Stimulated activated naive CD8-positive, alpha-beta T cell treated with anti-CD3 and anti-CD28 coated beads, Interleukin-15, Interleukin-2, amounts not matched to agents 100 ng/mL and 50 ng/mL, for 24 hours (primary cell): ENCODE results near the gene OLIG2.

Experiments used
- H3K27ac Mint-ChIP-seq: one replicate; pipeline ENCODE4 v1.8.0; 2021; ENCODE audit warnings: mild to moderate bottlenecking, mixed read lengths
- H3K27me3 Mint-ChIP-seq: one replicate; pipeline ENCODE4 v1.8.0; 2021; ENCODE audit warnings: mixed read lengths
- H3K36me3 Mint-ChIP-seq: one replicate; pipeline ENCODE4 v1.8.0; 2021; ENCODE audit warnings: low read depth, mixed read lengths
- H3K4me1 Mint-ChIP-seq: one replicate; pipeline ENCODE4 v1.8.0; 2021; ENCODE audit warnings: low read depth, mixed read lengths
- H3K4me3 Mint-ChIP-seq: one replicate; pipeline ENCODE4 v1.8.0; 2021; ENCODE audit warnings: mild to moderate bottlenecking, mixed read lengths
- H3K9me3 Mint-ChIP-seq: one replicate; pipeline ENCODE4 v1.8.0; 2021; ENCODE audit warnings: mixed read lengths

Gene OLIG2

DNA sequence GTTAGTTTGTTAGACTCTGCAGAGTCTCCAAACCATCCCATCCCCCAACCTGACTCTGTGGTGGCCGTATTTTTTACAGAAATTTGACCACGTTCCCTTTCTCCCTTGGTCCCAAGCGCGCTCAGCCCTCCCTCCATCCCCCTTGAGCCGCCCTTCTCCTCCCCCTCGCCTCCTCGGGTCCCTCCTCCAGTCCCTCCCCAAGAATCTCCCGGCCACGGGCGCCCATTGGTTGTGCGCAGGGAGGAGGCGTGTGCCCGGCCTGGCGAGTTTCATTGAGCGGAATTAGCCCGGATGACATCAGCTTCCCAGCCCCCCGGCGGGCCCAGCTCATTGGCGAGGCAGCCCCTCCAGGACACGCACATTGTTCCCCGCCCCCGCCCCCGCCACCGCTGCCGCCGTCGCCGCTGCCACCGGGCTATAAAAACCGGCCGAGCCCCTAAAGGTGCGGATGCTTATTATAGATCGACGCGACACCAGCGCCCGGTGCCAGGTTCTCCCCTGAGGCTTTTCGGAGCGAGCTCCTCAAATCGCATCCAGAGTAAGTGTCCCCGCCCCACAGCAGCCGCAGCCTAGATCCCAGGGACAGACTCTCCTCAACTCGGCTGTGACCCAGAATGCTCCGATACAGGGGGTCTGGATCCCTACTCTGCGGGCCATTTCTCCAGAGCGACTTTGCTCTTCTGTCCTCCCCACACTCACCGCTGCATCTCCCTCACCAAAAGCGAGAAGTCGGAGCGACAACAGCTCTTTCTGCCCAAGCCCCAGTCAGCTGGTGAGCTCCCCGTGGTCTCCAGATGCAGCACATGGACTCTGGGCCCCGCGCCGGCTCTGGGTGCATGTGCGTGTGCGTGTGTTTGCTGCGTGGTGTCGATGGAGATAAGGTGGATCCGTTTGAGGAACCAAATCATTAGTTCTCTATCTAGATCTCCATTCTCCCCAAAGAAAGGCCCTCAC is at the start of gene OLIG2:
TSS of gene OLIG2 (plus strand) at position 447 of the 954 bp plus-strand sequence. CDS start 928 bp downstream, outside the sequence.
- peak within 1 kb of the TSS; percentile 39 for H3K4me3 Mint-ChIP-seq
- peaks cover 52% of the 10 kb centered on the region for H3K4me1 Mint-ChIP-seq
- peaks cover 82% of the 10 kb centered on the region for H3K27me3 Mint-ChIP-seq
- no peaks in the 10 kb centered on the region for H3K9me3 Mint-ChIP-seq
- H3K27ac Mint-ChIP-seq: no peak within 1 kb of the TSS
- no peaks in the 10 kb centered on the region for H3K36me3 Mint-ChIP-seq

DNA sequence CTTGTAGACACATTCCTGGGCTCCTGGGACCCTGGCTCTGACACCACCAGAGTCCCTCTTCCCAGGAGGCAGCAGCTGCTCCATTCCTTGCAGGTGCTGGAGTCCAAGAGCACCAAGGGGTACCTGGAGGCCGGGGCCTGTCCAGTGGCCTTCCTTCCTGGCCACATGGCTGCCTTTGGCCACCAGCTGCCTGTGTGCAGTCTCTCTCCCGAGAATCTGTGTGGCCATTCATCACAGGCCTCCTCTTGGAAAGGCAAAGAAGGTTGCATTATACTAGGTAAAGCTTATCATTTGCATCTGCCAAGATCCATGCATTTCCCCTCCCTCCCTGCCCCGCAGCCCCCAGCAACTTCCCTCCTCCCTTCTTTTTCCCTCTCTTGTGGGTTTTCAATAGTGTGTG is 48.9 kb upstream of the OLIG2 start:
- no peaks in the 10 kb centered on the region for H3K4me1 Mint-ChIP-seq
- no peaks in the 10 kb centered on the region for H3K36me3 Mint-ChIP-seq
- peaks cover 18% of the 10 kb centered on the region for H3K27me3 Mint-ChIP-seq
- H3K4me3 Mint-ChIP-seq: no peak overlapping the region
- H3K9me3 Mint-ChIP-seq: no peaks in the 10 kb centered on the region
- no peak overlapping the region for H3K27ac Mint-ChIP-seq

- Mint-ChIP-seq H3K9me3 (no peaks in the 10 kb centered on the region), H3K36me3 (no peaks in the 10 kb centered on the region), H3K4me1 (no peaks in the 10 kb centered on the region), H3K27me3 (peaks cover 18% of the 10 kb centered on the region), H3K27ac (no peak overlapping the region), H3K4me3 (no peak overlapping the region)
Observed at GRCh38 chr21:32977216-32977615, 48.5 kb upstream of the OLIG2 start.

DNA sequence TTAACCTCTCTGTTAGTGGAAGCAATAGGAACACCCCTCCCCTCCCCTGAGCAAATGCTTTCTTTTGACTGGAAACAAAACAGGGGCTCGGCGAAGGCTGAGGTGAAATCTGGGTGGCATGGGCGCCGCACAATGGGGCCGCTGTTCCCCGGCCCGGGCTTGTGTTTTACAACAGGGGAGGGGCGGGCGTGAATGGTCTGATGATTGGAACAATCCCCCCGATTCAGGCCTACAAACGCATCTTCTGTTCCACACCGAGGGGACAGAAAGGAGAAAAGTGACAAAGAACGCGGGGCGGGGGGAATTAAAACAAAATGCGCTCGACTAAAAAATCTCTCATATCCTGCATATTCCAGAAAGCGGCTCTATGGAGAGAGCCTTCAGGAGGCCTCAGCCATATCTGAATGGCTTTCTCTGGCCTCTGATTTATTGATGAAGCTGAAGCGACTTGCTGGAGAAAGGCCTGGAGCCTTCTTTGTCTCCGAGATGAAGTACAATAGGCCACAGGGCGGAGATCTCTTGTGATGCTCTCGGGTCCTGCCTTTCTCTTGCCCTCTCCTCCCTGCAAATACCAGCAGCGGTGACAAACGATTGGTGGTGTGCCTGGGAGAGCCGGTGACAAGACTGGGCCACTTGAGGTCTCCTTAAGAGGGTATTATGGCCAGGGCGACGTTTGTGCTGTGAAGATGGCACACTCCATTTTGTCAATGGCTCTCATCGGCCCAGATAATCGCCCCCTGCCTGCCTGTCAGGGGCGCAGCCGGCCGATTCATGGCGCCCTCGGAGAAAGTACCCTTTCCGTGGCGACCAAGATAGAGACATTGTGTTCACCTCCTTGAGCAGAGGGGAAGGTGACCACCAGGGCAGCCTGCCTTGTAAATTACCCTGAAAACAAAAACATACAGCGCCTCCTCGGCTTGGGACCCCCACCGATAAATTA is 47.1 kb upstream of the OLIG2 start:
- no peaks in the 10 kb centered on the region for H3K36me3 Mint-ChIP-seq
- H3K27ac Mint-ChIP-seq: no peak overlapping the region
- H3K4me3 Mint-ChIP-seq: no peak overlapping the region
- no peaks in the 10 kb centered on the region for H3K4me1 Mint-ChIP-seq
- H3K27me3 Mint-ChIP-seq: peaks cover 13% of the 10 kb centered on the region
- H3K9me3 Mint-ChIP-seq: no peaks in the 10 kb centered on the region

DNA sequence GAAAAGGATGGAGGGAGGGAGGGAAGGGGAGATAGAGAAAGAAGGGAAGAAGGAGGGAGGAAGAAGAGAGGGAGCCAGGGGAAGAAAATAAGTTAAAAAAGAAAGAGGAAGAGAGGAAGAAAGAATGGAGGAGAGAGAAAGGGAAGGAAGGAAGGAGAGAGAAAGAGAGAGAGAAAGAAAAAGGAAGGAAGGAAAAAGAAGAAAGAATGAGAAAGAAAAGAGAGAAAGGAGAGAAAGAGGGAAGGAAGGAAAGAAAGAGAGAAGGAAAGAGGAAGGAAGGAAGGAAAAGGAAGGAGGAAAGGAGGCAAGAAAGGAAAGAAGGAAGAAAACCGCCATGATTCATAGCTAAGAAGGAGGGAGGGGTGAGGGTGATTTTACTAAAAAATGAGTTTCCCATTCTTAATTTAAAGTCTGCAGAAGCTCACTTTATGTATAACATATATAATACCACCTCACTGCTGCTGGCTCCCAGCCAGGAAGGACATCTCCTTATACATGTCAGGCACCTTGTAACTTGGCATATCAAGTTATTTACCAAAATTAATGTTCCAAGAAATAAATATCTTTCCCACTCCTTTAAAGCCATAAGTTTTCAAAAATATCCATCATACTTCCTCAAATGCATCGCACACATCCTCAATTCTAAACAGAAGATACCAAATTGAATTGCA is 46.0 kb upstream of the OLIG2 start:
- no peak overlapping the region for H3K27ac Mint-ChIP-seq
- H3K9me3 Mint-ChIP-seq: no peaks in the 10 kb centered on the region
- H3K4me1 Mint-ChIP-seq: no peaks in the 10 kb centered on the region
- no peaks in the 10 kb centered on the region for H3K36me3 Mint-ChIP-seq
- H3K27me3 Mint-ChIP-seq: peaks cover 14% of the 10 kb centered on the region
- H3K4me3 Mint-ChIP-seq: no peak overlapping the region

- Mint-ChIP-seq H3K27ac (no peak overlapping the region), H3K27me3 (peaks cover 10% of the 10 kb centered on the region), H3K4me3 (no peak overlapping the region), H3K9me3 (no peaks in the 10 kb centered on the region), H3K36me3 (no peaks in the 10 kb centered on the region), H3K4me1 (no peaks in the 10 kb centered on the region)
Observed at GRCh38 chr21:32981096-32981495, 44.6 kb upstream of the OLIG2 start.

- no peaks in the 10 kb centered on the region for H3K9me3 Mint-ChIP-seq
- peaks cover 21% of the 10 kb centered on the region for H3K27me3 Mint-ChIP-seq
- H3K4me3 Mint-ChIP-seq: no peak overlapping the region
- H3K27ac Mint-ChIP-seq: no peak overlapping the region
- H3K36me3 Mint-ChIP-seq: no peaks in the 10 kb centered on the region
- no peaks in the 10 kb centered on the region for H3K4me1 Mint-ChIP-seq
Observed at GRCh38 chr21:32990666-32991065, 35.1 kb upstream of the OLIG2 start.

GRCh38 chr21:32991361-32991760 is 34.4 kb upstream of the OLIG2 start:
- Mint-ChIP-seq H3K36me3 (no peaks in the 10 kb centered on the region), H3K27ac (no peak overlapping the region), H3K27me3 (peaks cover 21% of the 10 kb centered on the region), H3K4me3 (no peak overlapping the region), H3K4me1 (no peaks in the 10 kb centered on the region), H3K9me3 (no peaks in the 10 kb centered on the region)

DNA sequence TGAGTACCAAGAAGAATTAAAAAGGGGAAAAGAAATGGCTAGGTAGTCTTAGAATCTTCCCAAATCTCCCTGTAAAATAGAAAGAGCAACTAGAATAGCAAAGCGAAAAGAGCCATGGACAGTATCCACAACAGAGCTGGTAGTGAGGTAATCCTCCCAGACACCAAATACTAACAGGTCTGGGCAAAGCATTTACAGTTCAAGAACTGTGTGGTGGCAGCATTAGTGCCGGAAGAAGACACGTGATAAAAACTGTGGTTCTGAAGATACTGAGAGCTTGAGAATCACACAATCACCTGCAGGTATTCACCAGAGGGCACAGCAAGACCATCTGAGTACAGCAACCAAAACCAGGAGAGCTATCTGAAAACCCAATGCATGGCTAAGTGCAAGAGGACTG is 31.8 kb upstream of the OLIG2 start:
- H3K27ac Mint-ChIP-seq: no peak overlapping the region
- no peaks in the 10 kb centered on the region for H3K9me3 Mint-ChIP-seq
- H3K4me1 Mint-ChIP-seq: no peaks in the 10 kb centered on the region
- H3K27me3 Mint-ChIP-seq: peaks cover 28% of the 10 kb centered on the region
- no peaks in the 10 kb centered on the region for H3K36me3 Mint-ChIP-seq
- H3K4me3 Mint-ChIP-seq: no peak overlapping the region

GRCh38 chr21:32994305-32994704 is 31.4 kb upstream of the OLIG2 start:
- Mint-ChIP-seq H3K4me1 (no peaks in the 10 kb centered on the region), H3K27me3 (peaks cover 29% of the 10 kb centered on the region), H3K27ac (no peak overlapping the region), H3K4me3 (no peak overlapping the region), H3K9me3 (no peaks in the 10 kb centered on the region), H3K36me3 (no peaks in the 10 kb centered on the region)

GRCh38 chr21:33007747-33008146 is 18.0 kb upstream of the OLIG2 start:
- Mint-ChIP-seq H3K4me1 (no peaks in the 10 kb centered on the region), H3K36me3 (no peaks in the 10 kb centered on the region), H3K27me3 (peaks cover 17% of the 10 kb centered on the region), H3K27ac (no peak overlapping the region), H3K4me3 (no peak overlapping the region), H3K9me3 (no peaks in the 10 kb centered on the region)

GRCh38 chr21:33008333-33009051 is 17.2 kb upstream of the OLIG2 start:
- Mint-ChIP-seq H3K9me3 (no peaks in the 10 kb centered on the region), H3K4me1 (no peaks in the 10 kb centered on the region), H3K27ac (no peak overlapping the region), H3K4me3 (no peak overlapping the region), H3K27me3 (peaks cover 21% of the 10 kb centered on the region), H3K36me3 (no peaks in the 10 kb centered on the region)

DNA sequence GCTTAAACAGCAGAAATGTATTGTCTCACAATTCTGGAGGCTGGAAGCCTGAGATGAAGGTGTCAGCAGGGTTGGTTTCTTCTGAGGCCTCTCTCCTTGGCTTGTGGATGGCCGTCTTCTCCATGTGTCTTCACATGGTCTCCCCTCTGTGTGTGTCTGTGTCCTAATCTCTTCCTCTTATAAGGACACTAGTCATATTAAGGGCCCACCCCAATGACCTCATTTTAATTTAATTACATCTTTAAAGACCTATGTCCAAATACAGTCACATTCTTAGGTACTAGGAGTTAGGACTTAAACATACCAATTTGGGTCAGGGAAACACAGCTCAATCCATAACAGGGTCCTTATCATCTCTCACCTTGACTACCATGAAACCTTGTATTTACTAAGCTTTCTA is 14.8 kb upstream of the OLIG2 start:
- H3K9me3 Mint-ChIP-seq: no peaks in the 10 kb centered on the region
- no peaks in the 10 kb centered on the region for H3K36me3 Mint-ChIP-seq
- H3K27me3 Mint-ChIP-seq: peaks cover 40% of the 10 kb centered on the region
- H3K27ac Mint-ChIP-seq: no peak overlapping the region
- no peaks in the 10 kb centered on the region for H3K4me1 Mint-ChIP-seq
- no peak overlapping the region for H3K4me3 Mint-ChIP-seq

DNA sequence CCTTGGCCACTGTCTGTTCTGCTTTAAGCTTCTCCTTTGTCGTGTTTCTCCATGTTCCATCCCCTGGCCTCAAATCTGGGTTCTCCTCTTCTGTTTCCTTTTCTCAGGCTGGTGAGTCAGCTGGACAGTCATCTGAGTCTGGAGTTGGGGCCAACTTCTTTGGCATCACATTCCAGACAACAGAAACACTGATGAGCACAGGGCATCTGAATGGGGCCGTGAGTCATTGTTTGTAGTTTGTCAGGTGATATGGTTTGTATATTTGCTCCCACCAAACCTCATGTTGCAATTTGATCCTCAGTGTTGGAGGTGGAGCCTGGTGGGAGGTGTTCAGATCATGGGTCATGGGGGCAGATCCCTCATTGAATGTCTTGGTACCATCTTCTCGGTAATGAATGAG is 14.3 kb upstream of the OLIG2 start:
- Mint-ChIP-seq H3K4me3 (no peak overlapping the region), H3K27ac (no peak overlapping the region), H3K36me3 (no peaks in the 10 kb centered on the region), H3K27me3 (peaks cover 45% of the 10 kb centered on the region), H3K4me1 (no peaks in the 10 kb centered on the region), H3K9me3 (no peaks in the 10 kb centered on the region)
